GM12874 (cell line): ENCODE data around the gene CYTH4.

Experiments used
- TF ChIP-seq, protein P1 (sequence below): IDR thresholded peaks from 2 replicates; pipeline ENCODE4 v1.5.1; 2011; ENCODE audit warnings: low read depth, mild to moderate bottlenecking, control low read depth, low read length, moderate library complexity; ENCODE audit not compliant: insufficient read depth

CYTH4 gene

GRCh38 chr22:37291559-37292298 lies 9.4 kb downstream of the CYTH4 start:
- TF ChIP-seq, protein P1, sequence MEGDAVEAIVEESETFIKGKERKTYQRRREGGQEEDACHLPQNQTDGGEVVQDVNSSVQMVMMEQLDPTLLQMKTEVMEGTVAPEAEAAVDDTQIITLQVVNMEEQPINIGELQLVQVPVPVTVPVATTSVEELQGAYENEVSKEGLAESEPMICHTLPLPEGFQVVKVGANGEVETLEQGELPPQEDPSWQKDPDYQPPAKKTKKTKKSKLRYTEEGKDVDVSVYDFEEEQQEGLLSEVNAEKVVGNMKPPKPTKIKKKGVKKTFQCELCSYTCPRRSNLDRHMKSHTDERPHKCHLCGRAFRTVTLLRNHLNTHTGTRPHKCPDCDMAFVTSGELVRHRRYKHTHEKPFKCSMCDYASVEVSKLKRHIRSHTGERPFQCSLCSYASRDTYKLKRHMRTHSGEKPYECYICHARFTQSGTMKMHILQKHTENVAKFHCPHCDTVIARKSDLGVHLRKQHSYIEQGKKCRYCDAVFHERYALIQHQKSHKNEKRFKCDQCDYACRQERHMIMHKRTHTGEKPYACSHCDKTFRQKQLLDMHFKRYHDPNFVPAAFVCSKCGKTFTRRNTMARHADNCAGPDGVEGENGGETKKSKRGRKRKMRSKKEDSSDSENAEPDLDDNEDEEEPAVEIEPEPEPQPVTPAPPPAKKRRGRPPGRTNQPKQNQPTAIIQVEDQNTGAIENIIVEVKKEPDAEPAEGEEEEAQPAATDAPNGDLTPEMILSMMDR, result no peak

- TF ChIP-seq, protein P1, result no peak
Measured at GRCh38 chr22:37292641-37293040, 10.3 kb downstream of the CYTH4 start.

GRCh38 chr22:37293172-37293571 lies 10.9 kb downstream of the CYTH4 start:
- TF ChIP-seq, protein P1, result no peak

- TF ChIP-seq, protein P1, result no peak
Measured at GRCh38 chr22:37294747-37295146, 12.4 kb downstream of the CYTH4 start.

DNA sequence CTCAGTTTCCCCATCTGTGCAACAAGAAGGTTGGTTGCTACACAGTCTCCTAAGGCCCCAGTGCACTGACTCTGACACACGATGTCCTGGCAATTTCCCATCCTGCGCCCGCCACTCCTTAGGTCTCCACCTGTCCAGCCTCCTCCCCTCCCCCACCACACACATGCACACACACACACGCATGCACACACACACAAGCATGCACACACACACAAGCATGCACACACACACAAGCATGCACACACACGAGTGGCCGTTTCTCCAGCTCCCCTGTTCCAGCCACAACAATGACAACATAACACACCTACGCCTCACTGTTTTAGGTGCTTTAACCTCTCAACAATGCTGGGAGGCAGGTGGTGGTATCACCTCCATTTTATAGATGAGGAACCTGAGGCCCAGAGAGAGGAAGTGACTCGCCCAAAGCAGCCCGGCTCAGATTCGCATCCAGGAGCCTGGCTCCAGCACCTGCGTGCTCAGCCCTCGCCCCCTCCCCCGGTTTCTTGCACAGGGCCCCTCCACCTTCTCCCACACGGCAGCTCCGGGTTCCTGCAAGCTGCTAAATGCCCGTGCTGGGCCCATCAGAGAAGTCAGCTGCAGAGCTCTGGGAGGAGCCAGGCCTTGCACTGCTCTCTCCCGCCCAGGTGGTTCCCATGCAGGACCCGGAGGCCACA lies 13.0 kb downstream of the CYTH4 start:
- TF ChIP-seq, protein P1, result no peak

GRCh38 chr22:37295946-37296345 lies 13.6 kb downstream of the CYTH4 start:
- TF ChIP-seq, protein P1, result no peak

- TF ChIP-seq, protein P1, result no peak
Measured at GRCh38 chr22:37298748-37299495, 16.6 kb downstream of the CYTH4 start.
